Measurements from ENCODE around the gene C3orf22. TPM values are rescaled to one million over a fixed set of nuclear protein-coding genes. Genes with fewer than 3 reads are reported as not detected.

The C3orf22 gene
- total RNA-seq, 1 donor from 2014 or later, result not detected

DNA sequence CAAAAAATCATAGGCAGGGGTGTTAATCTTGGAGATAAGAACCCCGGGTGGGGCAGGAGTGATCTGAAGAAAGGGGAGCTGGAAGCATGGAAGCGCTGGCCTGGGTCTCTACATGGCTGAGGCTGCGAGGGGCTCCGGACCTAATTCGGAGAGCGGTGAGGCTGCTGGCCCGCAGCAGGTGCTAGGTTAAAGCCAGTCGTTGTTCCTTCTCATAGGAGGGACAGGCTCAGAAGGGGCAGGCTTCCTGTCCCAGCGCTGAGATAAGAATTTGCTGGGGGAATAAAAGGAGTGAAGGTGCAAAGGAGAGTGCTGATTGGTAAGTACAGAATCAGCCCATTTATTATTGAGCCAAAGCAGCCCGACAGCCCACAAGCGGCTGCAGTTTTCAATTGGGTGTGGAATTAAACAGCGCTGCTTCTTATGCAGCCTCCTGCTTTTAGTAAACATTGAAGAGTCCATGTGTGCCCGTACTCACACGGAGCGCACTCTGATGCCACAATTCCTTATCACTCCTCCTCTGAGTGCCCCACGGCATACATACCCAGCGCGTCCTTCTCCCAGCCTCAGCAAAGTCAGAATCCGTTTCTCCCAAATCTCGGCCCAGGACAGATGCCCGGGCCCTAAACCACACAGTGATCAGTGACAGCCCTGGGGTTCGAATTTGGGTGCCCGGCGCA is 17.6 kb downstream of the C3orf22 start:
- no peak for ATAC-seq
- Histone ChIP-seq H3K9me3 (no peaks in the 10 kb centered on the region), H3K27me3 (ENCODE audit: low read depth) (peaks cover 27% of the 10 kb centered on the region), H3K36me3 (no peaks in the 10 kb centered on the region), H3K4me3 (no peak overlapping the region), H3K4me1 (peaks cover 8% of the 10 kb centered on the region), H3K27ac (no peak overlapping the region)
- TF ChIP-seq, protein P1, sequence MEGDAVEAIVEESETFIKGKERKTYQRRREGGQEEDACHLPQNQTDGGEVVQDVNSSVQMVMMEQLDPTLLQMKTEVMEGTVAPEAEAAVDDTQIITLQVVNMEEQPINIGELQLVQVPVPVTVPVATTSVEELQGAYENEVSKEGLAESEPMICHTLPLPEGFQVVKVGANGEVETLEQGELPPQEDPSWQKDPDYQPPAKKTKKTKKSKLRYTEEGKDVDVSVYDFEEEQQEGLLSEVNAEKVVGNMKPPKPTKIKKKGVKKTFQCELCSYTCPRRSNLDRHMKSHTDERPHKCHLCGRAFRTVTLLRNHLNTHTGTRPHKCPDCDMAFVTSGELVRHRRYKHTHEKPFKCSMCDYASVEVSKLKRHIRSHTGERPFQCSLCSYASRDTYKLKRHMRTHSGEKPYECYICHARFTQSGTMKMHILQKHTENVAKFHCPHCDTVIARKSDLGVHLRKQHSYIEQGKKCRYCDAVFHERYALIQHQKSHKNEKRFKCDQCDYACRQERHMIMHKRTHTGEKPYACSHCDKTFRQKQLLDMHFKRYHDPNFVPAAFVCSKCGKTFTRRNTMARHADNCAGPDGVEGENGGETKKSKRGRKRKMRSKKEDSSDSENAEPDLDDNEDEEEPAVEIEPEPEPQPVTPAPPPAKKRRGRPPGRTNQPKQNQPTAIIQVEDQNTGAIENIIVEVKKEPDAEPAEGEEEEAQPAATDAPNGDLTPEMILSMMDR (IDR thresholded peaks at IDR 0.05), result no peak
- DNase-seq, result peak; percentile 41
- intact Hi-C loops (cut with DNase I), result no loop called here

GRCh38 chr3:126540342-126540849 is 18.3 kb downstream of the C3orf22 start:
- Histone ChIP-seq H3K4me1 (peaks cover 8% of the 10 kb centered on the region), H3K9me3 (no peaks in the 10 kb centered on the region), H3K36me3 (no peaks in the 10 kb centered on the region), H3K4me3 (no peak overlapping the region), H3K27me3 (ENCODE audit: low read depth) (peaks cover 24% of the 10 kb centered on the region), H3K27ac (no peak overlapping the region)
- ATAC-seq (peak; percentile 28 to 49), DNase-seq (peak; percentile 45)
- TF ChIP-seq, protein P1 (IDR thresholded peaks at IDR 0.05), result no peak
- intact Hi-C loops (cut with DNase I), result no loop called here

GRCh38 chr3:126539558-126540250 is 19.0 kb downstream of the C3orf22 start:
- Histone ChIP-seq H3K9me3 (no peaks in the 10 kb centered on the region), H3K27ac (no peak overlapping the region), H3K36me3 (no peaks in the 10 kb centered on the region), H3K4me1 (peaks cover 8% of the 10 kb centered on the region), H3K4me3 (no peak overlapping the region), H3K27me3 (ENCODE audit: low read depth) (peaks cover 24% of the 10 kb centered on the region)
- intact Hi-C loops (cut with DNase I), result no loop called here
- TF ChIP-seq, protein P1 (IDR thresholded peaks at IDR 0.05), result no peak
- DNase-seq (peak; percentile 29), ATAC-seq (no peak)

- DNase-seq, result no peak
- Histone ChIP-seq H3K27me3 (ENCODE audit: low read depth) (peaks cover 24% of the 10 kb centered on the region), H3K36me3 (no peaks in the 10 kb centered on the region), H3K4me3 (no peak overlapping the region), H3K27ac (no peak overlapping the region), H3K4me1 (peaks cover 8% of the 10 kb centered on the region), H3K9me3 (no peaks in the 10 kb centered on the region)
- TF ChIP-seq, protein P1 (IDR thresholded peaks at IDR 0.05), result no peak
- no peak for ATAC-seq
- intact Hi-C loops (cut with DNase I), result no loop called here
Observed at GRCh38 chr3:126538966-126539365, 19.8 kb downstream of the C3orf22 start.

- no peaks in the 10 kb centered on the region for H3K9me3 ChIP-seq
- H3K27ac ChIP-seq, result no peak overlapping the region
- H3K36me3 ChIP-seq, result no peaks in the 10 kb centered on the region
- DNase-seq (peak; percentile 43), ATAC-seq (no peak)
- H3K27me3 ChIP-seq (ENCODE audit: low read depth), result peaks cover 24% of the 10 kb centered on the region
- intact Hi-C loops (cut with DNase I), result no loop called here
- peaks cover 8% of the 10 kb centered on the region for H3K4me1 ChIP-seq
- no peak overlapping the region for H3K4me3 ChIP-seq
- TF ChIP-seq, protein P1 (IDR thresholded peaks at IDR 0.05), result no peak
Observed at GRCh38 chr3:126538316-126538715, 20.4 kb downstream of the C3orf22 start.
